ENCODE data around the gene ABI1.
"Not testable (repeated sequence)": the region's sequence is repeated elsewhere in the genome, so short reads cannot be mapped to it uniquely, and the experiment has no call there.

The ABI1 gene

GRCh38 chr10:26803849-26804248, 56.9 kb downstream of the ABI1 start:
- DNase-seq = no peak

DNA sequence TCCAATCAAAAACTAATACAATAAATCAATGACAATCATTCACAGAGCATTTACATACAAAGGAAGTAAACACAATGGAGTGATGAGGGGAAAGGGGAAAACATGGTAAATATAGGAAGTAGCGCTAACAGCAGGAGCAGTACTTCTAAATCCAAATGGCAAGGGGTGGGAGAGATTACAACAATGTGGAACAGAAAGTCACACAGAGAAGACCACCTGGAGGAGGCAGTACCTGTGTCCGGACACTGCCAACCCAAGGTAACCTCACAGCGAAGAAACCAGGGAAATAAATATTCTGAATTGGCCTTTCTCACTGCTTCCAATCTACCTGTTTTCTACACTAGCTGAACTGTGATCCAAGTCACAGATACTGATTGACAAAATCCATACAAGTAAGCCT, 58.2 kb downstream of the ABI1 start:
- no peak for DNase-seq

DNA sequence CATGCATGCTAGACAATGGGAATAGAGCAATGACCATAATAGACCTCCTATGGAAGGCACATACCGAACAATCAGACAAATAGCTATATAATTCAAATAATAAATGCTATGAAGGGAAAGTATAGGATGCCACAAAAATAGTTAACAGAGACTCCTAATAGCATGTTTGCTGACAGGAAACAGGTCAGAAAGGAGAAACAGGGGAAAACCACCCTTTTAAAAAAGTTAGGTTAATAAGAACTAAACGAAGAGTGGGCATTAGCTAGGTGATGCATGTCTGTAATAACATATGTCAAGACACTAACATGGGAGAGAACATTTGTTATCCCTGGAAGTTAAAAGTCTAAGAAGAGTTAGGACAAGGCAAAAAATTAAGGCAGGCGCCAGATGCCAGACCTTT, 58.9 kb downstream of the ABI1 start:
- DNase-seq = no peak

GRCh38 chr10:26801274-26801673, 59.5 kb downstream of the ABI1 start:
- DNase-seq = no peak

- no peak for DNase-seq
Observed at GRCh38 chr10:26800468-26800867, 60.3 kb downstream of the ABI1 start.

DNA sequence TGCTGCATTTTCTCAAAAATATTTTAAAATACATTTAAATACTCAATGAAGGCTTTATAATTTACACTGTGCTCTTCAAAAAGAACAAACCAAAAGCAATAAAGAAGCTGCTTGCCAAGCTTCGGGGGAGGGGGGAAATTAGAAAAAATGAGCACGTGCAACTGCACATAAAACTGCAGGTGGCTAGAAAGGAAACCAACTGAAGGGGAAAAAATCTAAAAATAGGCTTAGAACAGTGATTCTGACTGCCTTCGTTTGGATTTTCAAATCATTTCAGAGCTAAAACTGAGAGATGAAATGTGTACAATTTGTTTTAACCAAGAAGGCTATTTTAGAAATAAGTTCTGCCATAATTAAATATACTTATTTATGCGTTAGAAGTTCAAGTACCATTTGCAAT, 61.4 kb downstream of the ABI1 start:
- DNase-seq = no peak

DNA sequence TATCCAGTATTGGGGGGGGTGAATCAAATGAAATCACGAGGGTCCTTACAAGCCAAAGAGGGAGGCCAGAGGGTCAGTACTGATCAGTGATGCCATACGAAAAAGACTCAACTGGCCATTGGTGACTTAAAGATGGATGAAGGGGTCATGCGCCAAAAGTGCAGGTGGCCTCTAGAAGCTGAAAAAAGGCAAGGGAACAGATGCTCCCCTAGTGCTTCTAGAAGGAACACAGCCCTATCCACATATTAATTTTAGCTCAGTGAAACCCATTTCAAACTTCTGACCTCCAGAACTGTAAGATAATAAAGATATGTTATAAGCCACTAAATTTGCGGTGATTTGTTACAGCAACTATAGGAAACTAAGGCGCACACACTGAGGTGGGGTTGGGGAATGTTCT, 62.5 kb downstream of the ABI1 start:
- DNase-seq = no peak

DNA sequence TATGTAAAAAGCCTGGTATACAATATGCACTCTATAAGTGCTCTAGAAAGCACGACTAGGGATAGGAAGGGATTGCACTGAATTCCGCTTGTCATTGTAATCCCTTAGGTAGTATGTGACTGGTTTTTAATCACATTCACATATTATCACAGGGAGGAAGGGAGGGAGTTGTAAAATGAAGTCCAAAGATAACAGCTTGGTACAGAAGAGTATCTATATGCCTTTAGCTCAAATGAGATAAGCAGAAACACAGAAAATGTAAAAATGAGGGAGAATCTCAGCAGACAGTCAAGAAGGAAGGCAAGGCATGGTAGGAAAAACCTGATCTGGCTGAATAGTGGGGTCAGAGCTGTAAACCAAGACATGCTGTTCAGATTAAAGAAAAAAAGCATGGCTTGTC, 63.4 kb downstream of the ABI1 start:
- DNase-seq = no peak

DNA sequence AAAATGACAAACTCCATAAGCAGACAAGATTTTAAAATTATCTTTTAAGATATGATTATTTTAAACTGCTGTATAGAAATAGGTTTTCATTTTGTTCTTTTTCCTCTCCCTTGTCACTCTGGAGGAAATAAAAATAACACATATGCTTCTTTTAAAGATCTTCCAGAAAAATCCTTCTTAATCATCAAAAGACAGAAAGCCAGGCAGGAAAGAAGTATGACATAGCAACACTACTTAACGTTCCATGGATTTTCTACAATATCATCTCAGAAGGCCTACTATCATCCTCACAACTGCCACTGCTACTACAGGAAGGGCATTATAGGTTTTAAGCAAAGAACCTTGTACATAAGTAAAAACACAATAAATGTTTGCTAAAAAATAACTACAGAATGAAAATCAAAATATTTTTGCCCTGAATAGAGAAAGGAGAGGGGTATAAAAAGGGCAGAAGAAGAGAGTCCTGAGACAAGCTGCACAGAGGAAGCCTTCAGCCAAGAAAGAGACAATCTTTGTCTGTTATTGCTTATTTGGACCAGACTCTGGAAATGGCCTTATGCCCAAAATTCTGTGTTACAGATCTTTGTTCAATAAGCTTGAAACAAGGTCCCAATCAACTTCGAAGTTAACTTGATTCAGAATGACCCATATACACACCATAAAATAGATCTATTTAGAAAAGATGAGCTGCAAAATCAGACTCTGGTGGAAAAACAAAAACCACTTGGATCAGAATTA, 67.8 kb downstream of the ABI1 start:
- DNase-seq = no peak

GRCh38 chr10:26790221-26790995, 70.3 kb downstream of the ABI1 start:
- DNase-seq = no peak

GRCh38 chr10:26789779-26790178, 71.0 kb downstream of the ABI1 start:
- not testable (repeated sequence) for DNase-seq

DNA sequence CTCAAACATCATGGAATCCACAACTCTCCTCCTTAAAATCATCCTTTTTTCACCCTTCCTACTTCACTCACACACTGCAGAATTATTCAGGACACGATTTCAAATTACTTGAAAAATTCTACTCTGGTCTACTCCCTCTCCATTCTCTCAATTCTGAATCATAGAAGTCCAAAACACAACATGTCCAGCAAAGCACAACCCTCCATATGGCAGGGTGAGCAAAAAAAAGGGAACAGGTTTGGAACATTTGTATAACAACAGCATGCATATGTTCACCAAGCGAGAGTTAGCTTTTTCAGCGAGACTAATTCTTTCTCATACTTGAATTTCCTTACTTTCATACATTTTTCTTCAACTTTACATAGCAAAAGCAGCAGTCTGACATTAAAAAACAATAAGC, 73.4 kb downstream of the ABI1 start:
- no peak for DNase-seq

DNA sequence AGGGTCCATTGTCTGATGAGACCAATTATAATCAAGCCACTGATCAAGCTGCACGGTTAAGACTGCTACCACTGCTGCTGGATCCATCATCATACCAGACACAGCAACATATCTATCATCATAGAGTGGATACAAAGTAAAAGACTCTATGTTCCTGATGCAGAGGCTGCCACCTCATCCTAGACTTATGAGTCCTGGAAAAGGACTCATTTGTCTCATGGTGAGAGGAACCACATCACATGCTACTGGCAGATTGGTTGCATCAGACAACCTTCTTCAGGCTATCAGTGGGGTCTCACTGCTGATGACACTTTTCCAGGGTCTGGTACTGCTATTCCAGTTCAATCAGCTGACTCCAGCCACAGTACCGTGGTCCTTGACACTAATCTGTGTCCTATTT, 79.0 kb downstream of the ABI1 start:
- no peak for DNase-seq

DNA sequence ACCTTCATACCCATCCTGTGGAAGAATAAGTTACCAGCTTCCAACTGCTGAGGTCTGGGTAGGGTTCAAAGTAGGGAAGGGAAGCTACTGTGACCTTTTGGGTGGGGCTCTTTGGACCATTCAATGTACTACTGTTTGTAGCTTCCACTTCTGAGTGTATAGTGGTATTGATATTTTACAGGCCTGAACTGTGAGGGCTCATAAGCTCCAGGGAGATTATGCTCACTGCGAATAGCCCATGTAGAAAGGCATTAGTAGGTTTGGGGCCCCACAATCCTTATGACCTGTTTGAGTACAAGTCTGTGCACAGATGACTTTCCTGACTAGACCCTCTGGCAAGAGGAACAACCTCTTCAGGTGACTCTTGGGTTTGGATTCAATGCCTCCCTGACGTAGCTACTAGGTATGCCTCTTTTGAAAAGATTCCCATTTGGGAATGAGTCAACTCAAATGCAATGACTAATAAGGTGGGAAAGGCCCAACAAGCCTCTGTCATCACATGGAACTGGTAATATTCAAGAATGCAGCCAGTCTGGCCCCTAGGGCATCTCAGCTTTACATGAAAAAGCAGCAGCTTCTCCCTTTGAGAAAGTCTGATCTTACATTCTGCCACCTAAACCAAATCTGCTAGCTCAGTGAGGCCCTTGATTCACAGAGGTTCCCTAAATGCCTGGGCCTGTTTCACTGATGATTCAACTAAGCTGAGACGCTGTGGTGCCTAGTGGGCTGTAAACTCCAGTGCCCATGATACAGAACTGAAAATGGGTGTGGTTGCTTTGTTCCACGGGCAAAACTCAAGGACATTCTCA, 79.8 kb downstream of the ABI1 start:
- DNase-seq = no peak

- no peak for DNase-seq
Observed at GRCh38 chr10:26780106-26780792, 80.5 kb downstream of the ABI1 start.

DNA sequence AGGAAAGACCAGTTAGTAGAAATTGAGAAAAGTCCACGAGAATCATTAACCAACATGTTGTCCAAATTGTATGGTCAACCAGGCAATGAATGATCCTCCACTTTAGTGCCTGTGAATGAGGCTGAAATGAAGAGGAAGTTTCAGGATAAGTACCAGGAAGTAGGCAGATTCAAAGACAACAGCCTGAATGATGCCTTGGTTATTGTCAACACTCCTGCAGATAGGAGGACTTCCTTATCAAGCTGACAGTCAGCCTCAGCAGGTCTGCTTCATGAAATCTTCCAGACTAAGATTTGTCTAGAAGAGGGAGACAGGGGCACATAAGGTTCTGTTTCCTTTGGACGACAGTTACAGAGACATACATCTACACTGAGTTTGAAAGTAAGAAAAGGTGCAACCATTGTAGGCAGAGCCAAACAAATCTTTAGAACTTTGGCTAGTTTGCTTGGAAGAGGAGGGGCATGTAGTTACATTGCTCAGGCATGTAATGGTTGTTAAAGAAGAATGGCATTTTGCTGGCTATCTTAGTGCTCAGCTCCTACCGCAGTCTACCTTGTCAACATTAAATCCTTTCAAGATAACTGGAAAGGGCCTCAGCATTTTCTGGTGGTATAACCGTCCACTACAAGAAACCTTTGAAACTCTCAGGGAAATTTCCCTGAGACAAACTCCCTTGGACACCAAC, 81.4 kb downstream of the ABI1 start:
- DNase-seq = no peak

DNA sequence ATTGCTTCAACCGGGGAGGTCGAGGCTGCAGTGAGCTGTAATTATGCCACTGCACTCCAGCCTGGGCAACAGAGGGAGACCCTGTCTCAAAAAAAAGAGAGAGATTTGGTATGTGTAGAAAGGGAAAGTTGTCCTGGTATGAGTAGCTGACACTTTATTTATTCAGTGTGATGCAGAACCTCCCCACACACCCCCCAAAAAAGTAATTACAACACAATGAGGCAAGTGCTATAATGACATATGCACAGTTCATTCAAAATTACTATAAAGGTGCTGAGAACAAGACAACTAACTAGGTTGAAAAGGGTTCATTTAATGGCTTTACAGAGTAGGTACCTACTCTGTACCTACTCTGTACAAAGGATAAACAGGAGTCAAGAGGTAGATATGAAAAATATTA, 83.1 kb downstream of the ABI1 start:
- no peak for DNase-seq

- no peak for DNase-seq
Observed at GRCh38 chr10:26776258-26776657, 84.5 kb downstream of the ABI1 start.

DNA sequence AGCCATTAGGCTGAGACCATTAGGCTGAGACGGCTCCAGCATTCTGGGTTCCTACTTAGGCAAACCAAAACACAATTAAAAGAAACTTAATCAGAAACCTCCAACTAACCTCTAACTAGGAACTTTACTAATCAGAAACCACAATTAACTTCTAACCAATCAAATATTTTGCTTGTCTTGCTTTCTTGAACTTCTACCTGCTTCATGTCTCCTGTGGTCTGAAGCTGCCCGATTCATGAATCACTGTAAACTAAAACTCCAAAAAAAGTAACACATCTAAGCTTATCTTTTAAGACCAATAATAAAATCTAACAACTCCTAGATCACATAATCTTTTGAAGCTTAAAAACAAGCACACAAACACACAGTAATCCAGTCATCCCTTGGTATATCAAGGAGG, 87.1 kb downstream of the ABI1 start:
- DNase-seq = no peak

- DNase-seq = no peak
Observed at GRCh38 chr10:26770069-26770468, 90.7 kb downstream of the ABI1 start.

GRCh38 chr10:26765549-26765948, 95.2 kb downstream of the ABI1 start:
- DNase-seq = no peak

GRCh38 chr10:26759008-26759407, 101.8 kb downstream of the ABI1 start:
- DNase-seq = no peak

Measured in activated CD4-positive, CD25-positive, alpha-beta regulatory T cell (primary cell).